Measurements from ENCODE around the gene MYL3.

DNA sequence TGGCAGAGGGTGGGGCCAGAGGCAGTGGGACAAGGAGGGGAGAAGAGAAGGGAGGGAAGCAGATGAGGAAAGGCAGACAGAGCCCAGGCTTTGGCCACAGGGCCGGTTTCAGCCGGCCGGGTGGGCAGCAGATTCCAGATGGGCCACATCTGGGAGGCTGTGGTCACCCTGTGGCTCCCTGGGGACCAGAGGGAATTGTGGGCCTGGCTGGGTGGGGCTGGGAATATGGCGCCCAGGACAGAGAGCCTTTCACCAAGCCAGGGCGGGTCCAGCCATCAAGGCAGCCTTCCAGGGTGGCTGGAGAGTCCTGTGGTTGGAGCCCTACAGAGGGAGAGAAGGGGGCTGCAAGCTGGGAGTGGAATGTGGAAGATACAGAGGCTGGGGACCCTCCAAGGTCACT is 33.1 kb upstream of the MYL3 start:
- TF ChIP-seq RAD21 (conservative IDR thresholded peaks at IDR 0.05): no peak
- TF ChIP-seq POLR2AphosphoS5 (IDR thresholded peaks at IDR 0.05): no peak
- TF ChIP-seq, protein P1, sequence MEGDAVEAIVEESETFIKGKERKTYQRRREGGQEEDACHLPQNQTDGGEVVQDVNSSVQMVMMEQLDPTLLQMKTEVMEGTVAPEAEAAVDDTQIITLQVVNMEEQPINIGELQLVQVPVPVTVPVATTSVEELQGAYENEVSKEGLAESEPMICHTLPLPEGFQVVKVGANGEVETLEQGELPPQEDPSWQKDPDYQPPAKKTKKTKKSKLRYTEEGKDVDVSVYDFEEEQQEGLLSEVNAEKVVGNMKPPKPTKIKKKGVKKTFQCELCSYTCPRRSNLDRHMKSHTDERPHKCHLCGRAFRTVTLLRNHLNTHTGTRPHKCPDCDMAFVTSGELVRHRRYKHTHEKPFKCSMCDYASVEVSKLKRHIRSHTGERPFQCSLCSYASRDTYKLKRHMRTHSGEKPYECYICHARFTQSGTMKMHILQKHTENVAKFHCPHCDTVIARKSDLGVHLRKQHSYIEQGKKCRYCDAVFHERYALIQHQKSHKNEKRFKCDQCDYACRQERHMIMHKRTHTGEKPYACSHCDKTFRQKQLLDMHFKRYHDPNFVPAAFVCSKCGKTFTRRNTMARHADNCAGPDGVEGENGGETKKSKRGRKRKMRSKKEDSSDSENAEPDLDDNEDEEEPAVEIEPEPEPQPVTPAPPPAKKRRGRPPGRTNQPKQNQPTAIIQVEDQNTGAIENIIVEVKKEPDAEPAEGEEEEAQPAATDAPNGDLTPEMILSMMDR (IDR thresholded peaks at IDR 0.05; ENCODE audit: poor library complexity, severe bottlenecking): no peak
- TF ChIP-seq EZH2 (IDR thresholded peaks at IDR 0.05; ENCODE audit: borderline replicate concordance, insufficient read depth, low read length, poor library complexity, severe bottlenecking): no peak

Data from neural cell (in vitro differentiated cells).